OCI-LY3 (cell line): ENCODE measurements around the gene RNF41.
"Not testable (repeated sequence)": the region's sequence is repeated elsewhere in the genome, so short reads cannot be mapped to it uniquely, and the experiment has no call there.

Experiments used
- H2AFZ ChIP-seq: fragments of 200-600, 300-600 bp; shearing (Covaris generic); 2 replicates; pipeline ENCODE4 v1.6.0; 2014; ENCODE audit warnings: antibody characterized with exemption, low read depth, low read length
- H3K27ac ChIP-seq: fragments of 200-600, 300-600 bp; sonication (generic); 2 replicates; pipeline ENCODE4 v1.5.1; 2014; ENCODE audit warnings: mild to moderate bottlenecking, low read length, moderate library complexity, mixed read lengths
- H3K27me3 ChIP-seq: fragments of 200-600, 300-600 bp; sonication (generic); 2 replicates; pipeline ENCODE4 v1.6.1; 2014; ENCODE audit warnings: low read depth, low read length, mixed read lengths
- H3K36me3 ChIP-seq: fragments of 200-600, 300-600 bp; sonication (generic); replicated peaks from 2 replicates; pipeline ENCODE3; 2014; ENCODE audit warnings: low read depth, low read length, mixed read lengths
- H3K4me1 ChIP-seq: fragments of 300-600, 200-600 bp; sonication (generic); 2 replicates; pipeline ENCODE4 v1.6.1; 2014; ENCODE audit warnings: low read length, mixed read lengths
- H3K4me2 ChIP-seq: fragments of 200-600, 300-600 bp; sonication (generic); 2 replicates; pipeline ENCODE4 v1.6.1; 2014; ENCODE audit warnings: low read length, mixed read lengths
- H3K4me3 ChIP-seq: fragments of 300-600, 200-600 bp; sonication (generic); 2 replicates; pipeline ENCODE4 v1.5.1; 2014; ENCODE audit warnings: antibody characterized with exemption, mild to moderate bottlenecking, low read length, moderate library complexity
- H3K79me2 ChIP-seq: fragments of 300-600, 200-600 bp; shearing (Covaris generic); 2 replicates; pipeline ENCODE4 v1.6.1; 2014; ENCODE audit warnings: mild to moderate bottlenecking, low read length, mixed read lengths
- H3K9ac ChIP-seq: fragments of 300-600, 200-600 bp; shearing (Covaris generic); 2 replicates; pipeline ENCODE4 v1.6.0; 2014; ENCODE audit warnings: mild to moderate bottlenecking, low read length, moderate library complexity
- H3K9me3 ChIP-seq: fragments of 200-600, 300-600 bp; shearing (Covaris generic); 2 replicates; pipeline ENCODE4 v1.6.1; 2014; ENCODE audit warnings: low read length, mixed read lengths; ENCODE audit not compliant: insufficient read depth
- H4K20me1 ChIP-seq: fragments of 200-600, 300-600 bp; sonication (generic); 2 replicates; pipeline ENCODE4 v1.6.1; 2016; ENCODE audit warnings: low read length, mixed read lengths; ENCODE audit not compliant: insufficient read depth
- EZH2phosphoT487 ChIP-seq: fragments of 200-600 bp; shearing (Covaris generic); IDR thresholded peaks from 2 replicates; pipeline ENCODE4 v1.6.1; 2018; ENCODE audit warnings: antibody characterized with exemption, mixed run types, low read depth
- TF ChIP-seq, protein P1 (sequence below): fragments of 200-600, 300-600 bp; sonication (generic); IDR thresholded peaks from 2 replicates; pipeline ENCODE4 v1.5.1; 2014; ENCODE audit warnings: antibody characterized with exemption, low read length, low read depth

RNF41 gene

DNA sequence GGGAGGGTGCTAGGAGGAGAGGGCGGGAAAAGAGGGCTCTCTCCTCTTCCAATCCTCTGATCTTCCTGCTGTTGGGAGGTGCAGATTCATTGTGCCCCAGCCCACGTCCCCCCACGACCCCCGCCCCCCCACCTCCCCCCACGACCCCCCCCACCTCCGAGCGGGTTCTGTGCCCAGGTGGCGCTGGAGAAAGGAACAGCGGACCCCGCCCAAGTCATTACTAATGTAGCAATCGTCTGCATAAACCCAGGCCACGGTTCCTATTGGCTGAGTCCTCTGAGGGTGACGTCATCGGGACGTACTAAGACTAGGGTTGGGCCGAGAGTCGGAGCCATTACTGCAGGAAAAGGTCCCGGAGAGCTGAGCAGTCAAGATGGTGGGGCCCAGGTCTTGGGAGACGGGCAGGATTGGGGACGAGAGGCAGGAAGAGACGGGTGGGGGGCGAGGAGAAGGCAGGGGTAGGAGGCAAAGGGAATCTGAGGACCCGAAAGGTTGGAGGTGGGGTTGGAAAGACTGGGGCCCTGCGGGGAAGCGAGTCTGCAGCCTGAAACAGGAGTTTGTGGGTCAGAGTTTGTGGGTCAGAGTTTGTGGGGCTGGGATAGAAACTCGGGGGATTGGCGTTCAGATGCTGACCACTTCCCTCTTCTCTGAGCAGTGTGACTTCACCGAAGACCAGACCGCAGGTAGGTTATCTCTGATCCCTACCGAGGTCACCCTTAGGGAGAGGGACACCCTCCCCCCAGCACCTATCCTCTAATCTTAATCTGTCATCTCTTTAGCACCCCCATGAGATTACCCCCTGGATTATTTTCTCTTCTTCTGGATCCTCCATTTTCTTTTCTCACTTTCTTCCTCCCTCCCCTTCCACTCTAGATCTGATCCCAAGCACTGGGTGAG, 63.4 kb downstream of the RNF41 start, which contains the start of gene MYL6:
Gene MYL6, plus strand, starts transcription at position 331 of the 897 bp plus-strand sequence. Its CDS starts 43 bp downstream, at position 374.
- Histone ChIP-seq H3K4me2 (peak within 1 kb of the TSS; percentile 91), H3K27ac (peak within 1 kb of the TSS; percentile 81), H3K4me1 (peaks cover 24% of the 10 kb centered on the region), H3K9me3 (no peaks in the 10 kb centered on the region), H3K4me3 (peak within 1 kb of the TSS; percentile 90), H4K20me1 (peaks cover 24% of the 10 kb centered on the region), H3K36me3 (peaks cover 46% of the 10 kb centered on the region), H3K27me3 (no peaks in the 10 kb centered on the region), H2AFZ (no peak within 1 kb of the TSS), H3K79me2 (peaks cover 29% of the 10 kb centered on the region), H3K9ac (peak within 1 kb of the TSS; percentile 99)
- TF ChIP-seq, protein P1, sequence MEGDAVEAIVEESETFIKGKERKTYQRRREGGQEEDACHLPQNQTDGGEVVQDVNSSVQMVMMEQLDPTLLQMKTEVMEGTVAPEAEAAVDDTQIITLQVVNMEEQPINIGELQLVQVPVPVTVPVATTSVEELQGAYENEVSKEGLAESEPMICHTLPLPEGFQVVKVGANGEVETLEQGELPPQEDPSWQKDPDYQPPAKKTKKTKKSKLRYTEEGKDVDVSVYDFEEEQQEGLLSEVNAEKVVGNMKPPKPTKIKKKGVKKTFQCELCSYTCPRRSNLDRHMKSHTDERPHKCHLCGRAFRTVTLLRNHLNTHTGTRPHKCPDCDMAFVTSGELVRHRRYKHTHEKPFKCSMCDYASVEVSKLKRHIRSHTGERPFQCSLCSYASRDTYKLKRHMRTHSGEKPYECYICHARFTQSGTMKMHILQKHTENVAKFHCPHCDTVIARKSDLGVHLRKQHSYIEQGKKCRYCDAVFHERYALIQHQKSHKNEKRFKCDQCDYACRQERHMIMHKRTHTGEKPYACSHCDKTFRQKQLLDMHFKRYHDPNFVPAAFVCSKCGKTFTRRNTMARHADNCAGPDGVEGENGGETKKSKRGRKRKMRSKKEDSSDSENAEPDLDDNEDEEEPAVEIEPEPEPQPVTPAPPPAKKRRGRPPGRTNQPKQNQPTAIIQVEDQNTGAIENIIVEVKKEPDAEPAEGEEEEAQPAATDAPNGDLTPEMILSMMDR: no peak
- no peak for TF ChIP-seq EZH2phosphoT487

DNA sequence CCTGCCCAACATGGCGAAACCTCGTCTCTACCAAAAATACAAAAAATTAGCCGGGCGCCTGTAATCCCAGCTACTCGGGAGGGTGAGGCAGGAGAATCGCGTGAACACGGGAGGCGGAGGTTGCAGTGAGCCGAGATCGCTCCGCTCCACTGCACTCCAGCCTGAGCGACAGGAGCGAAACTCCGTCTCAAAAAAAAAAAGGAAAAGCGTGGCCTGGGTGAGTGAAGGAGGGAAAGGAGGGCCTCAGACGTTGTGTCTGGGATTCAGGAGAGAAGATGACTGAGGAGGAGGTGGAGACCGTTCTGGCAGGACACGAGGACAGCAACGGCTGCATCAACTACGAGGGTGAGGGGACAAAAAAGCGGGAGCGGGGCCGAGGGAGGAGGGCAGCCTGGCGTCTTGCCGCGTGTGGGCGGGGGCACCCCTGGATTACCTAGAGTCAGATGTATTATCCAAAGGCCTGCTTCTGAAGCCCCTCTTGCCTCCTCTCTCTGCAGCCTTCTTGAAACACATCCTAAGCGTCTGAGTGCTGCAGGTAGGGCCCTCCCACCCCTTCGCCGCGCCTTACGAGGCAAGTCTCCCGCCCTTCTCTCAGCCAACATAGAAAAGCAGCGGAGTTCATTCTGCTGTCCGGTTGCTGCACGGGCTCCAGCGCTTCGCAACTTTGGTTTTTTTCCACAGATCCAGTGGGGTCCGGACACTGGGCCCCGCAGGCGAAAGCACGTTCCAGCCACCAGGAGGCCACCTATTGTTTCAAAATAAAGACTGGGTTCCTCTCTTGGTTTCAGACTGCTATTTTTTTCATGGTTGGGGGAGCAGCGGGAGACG, 64.3 kb downstream of the RNF41 start:
- Histone ChIP-seq H3K27me3 (no peaks in the 10 kb centered on the region), H3K79me2 (peaks cover 34% of the 10 kb centered on the region), H3K9ac (peak overlapping the region; percentile 82), H3K4me3 (peak overlapping the region; percentile 84), H3K36me3 (peaks cover 37% of the 10 kb centered on the region), H3K27ac (peak overlapping the region; percentile 72), H3K4me2 (peak overlapping the region; percentile 85), H4K20me1 (peaks cover 24% of the 10 kb centered on the region), H3K9me3 (no peaks in the 10 kb centered on the region), H3K4me1 (peaks cover 29% of the 10 kb centered on the region), H2AFZ (no peak overlapping the region)
- TF ChIP-seq EZH2phosphoT487: no peak
- TF ChIP-seq, protein P1: peak; percentile 38

DNA sequence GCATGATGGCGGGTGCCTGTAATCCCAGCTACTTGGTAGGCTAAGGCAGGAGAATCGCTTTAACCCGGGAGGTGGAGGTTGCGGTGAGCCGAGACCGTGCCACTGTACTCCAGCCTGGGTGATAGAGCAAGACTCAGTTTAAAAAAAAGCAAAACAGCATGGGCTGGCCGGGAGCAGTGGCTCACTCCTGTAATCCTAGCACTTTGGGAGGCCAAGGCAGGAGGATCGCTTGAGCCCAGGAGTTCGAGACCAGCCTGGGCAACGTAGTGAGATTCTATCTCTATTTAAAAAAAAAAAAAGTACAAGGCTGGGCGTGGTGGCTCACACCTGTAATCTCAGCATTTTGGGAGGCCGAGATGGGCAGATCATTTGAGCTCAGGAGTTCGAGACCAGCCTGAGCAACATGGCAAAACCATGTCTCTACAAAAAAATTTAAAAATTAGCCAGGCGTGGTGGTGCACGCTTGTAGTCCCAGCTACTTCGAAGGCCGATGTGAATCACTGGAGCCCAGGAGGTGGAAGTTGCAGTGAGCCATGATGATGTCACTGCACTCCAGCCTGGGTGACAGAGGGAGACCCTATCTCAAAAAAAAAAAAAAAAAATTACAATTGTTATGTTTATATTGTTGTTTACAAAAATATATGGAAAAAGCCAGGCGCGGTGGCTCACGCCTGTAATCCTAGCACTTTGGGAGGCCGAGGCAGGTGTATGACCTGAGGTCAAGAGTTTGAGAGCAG, 65.1 kb downstream of the RNF41 start:
- peak overlapping the region; percentile 85 for H3K4me2 ChIP-seq
- peaks cover 29% of the 10 kb centered on the region for H3K4me1 ChIP-seq
- H4K20me1 ChIP-seq: peaks cover 23% of the 10 kb centered on the region
- H3K79me2 ChIP-seq: peaks cover 34% of the 10 kb centered on the region
- peak overlapping the region; percentile 84 for H3K4me3 ChIP-seq
- H3K9ac ChIP-seq: peak overlapping the region; percentile 82; the same call in 1 of the 2 replicates
- H3K9me3 ChIP-seq, H2AFZ ChIP-seq, H3K27ac ChIP-seq, H3K27me3 ChIP-seq: not testable (repeated sequence)
- peaks cover 31% of the 10 kb centered on the region for H3K36me3 ChIP-seq

DNA sequence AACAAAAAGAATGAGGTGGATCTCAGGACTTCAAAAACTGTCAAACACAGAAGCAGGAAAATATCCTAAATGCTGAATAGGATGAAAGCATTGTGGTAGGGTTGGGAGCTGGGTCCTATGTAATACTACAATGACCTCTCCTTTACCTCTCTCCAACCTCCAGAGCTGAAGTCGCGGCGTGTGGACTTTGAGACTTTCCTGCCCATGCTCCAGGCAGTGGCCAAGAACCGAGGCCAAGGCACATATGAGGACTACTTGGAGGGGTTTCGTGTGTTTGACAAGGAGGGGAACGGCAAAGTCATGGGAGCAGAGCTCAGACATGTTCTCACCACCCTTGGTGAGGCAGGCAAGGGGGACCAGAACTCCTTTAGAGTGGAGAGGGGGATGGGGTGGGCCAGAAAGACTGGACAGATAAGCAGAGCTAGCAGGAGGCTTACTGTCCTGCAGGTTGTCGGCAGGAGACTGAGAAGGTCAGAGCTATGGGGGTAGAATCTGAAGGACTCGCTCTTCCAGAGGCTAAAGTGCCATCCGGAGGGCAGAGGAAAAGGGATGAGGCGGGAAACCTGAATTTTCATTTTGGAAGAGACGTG, 66.4 kb downstream of the RNF41 start:
- Histone ChIP-seq H3K79me2 (peaks cover 31% of the 10 kb centered on the region), H3K4me1 (peaks cover 28% of the 10 kb centered on the region), H3K4me2 (no peak overlapping the region), H4K20me1 (peaks cover 14% of the 10 kb centered on the region), H3K27me3 (no peaks in the 10 kb centered on the region), H2AFZ (no peak overlapping the region), H3K36me3 (peaks cover 19% of the 10 kb centered on the region), H3K9ac (no peak overlapping the region), H3K27ac (no peak overlapping the region), H3K9me3 (no peaks in the 10 kb centered on the region), H3K4me3 (no peak overlapping the region)
- TF ChIP-seq EZH2phosphoT487: no peak
- TF ChIP-seq, protein P1: no peak
